DMS153 treated with DMSO at 0.1 percent for 48 hours (cell line): ENCODE measurements around the gene ENTPD2.

Experiments used
- DNase-seq: peaks from one replicate; lab custom pipeline; 2025; ENCODE audit not compliant: unreplicated experiment; lab: John Stamatoyannopoulos, UW

ENTPD2 gene

GRCh38 chr9:137080260-137081122 lies 26.6 kb upstream of the ENTPD2 start:
- DNase-seq: no peak

GRCh38 chr9:137079401-137079787 lies 25.5 kb upstream of the ENTPD2 start:
- DNase-seq: no peak

GRCh38 chr9:137078701-137079400 lies 25.0 kb upstream of the ENTPD2 start:
- DNase-seq: no peak

- DNase-seq: no peak
These were observed 24.2 kb upstream of the ENTPD2 start for GRCh38 chr9:137077758-137078693.

GRCh38 chr9:137077010-137077747 lies 23.3 kb upstream of the ENTPD2 start, which contains the start of gene UAP1L1:
Gene UAP1L1 (plus strand): TSS chr9:137077517. CDS start chr9:137077533, 16 bp downstream.
- no peak for DNase-seq

- no peak for DNase-seq
These were observed 22.8 kb upstream of the ENTPD2 start for GRCh38 chr9:137076636-137077009.

GRCh38 chr9:137075275-137075775 lies 21.5 kb upstream of the ENTPD2 start:
- DNase-seq: no peak

GRCh38 chr9:137074657-137075274 lies 20.9 kb upstream of the ENTPD2 start:
- no peak for DNase-seq

GRCh38 chr9:137073992-137074399 lies 20.1 kb upstream of the ENTPD2 start:
- no peak for DNase-seq

- no peak for DNase-seq
These were observed 17.4 kb upstream of the ENTPD2 start for GRCh38 chr9:137071282-137071681.

GRCh38 chr9:137070906-137071275 lies 17.0 kb upstream of the ENTPD2 start:
- peak; percentile 75 for DNase-seq

- peak; percentile 75 for DNase-seq
These were observed 16.5 kb upstream of the ENTPD2 start, which contains the start of gene SAPCD2 for GRCh38 chr9:137070201-137070905. Gene SAPCD2 (minus strand): TSS chr9:137070557. CDS start chr9:137070460, 97 bp downstream.

GRCh38 chr9:137069508-137070091 lies 15.7 kb upstream of the ENTPD2 start:
- no peak for DNase-seq

- DNase-seq: no peak
These were observed 15.0 kb upstream of the ENTPD2 start for GRCh38 chr9:137068539-137069507.

- peak; percentile 73 for DNase-seq
These were observed 14.1 kb upstream of the ENTPD2 start for GRCh38 chr9:137067860-137068538.

GRCh38 chr9:137066096-137066861 lies 12.4 kb upstream of the ENTPD2 start:
- no peak for DNase-seq
